ENCODE results near the gene SPATA6. TPM values are rescaled to one million over a fixed set of nuclear protein-coding genes. Genes with fewer than 3 reads are reported as not detected.
"Not testable (repeated sequence)": the region's sequence is repeated elsewhere in the genome, so short reads cannot be mapped to it uniquely, and the experiment has no call there.

The SPATA6 gene
- total and polyA plus RNA-seq, 2 of the 8 experiments (the other 6 are each of a cell fraction or from before 2014, with no cell fraction given), result 2.4 to 17.2 TPM

DNA sequence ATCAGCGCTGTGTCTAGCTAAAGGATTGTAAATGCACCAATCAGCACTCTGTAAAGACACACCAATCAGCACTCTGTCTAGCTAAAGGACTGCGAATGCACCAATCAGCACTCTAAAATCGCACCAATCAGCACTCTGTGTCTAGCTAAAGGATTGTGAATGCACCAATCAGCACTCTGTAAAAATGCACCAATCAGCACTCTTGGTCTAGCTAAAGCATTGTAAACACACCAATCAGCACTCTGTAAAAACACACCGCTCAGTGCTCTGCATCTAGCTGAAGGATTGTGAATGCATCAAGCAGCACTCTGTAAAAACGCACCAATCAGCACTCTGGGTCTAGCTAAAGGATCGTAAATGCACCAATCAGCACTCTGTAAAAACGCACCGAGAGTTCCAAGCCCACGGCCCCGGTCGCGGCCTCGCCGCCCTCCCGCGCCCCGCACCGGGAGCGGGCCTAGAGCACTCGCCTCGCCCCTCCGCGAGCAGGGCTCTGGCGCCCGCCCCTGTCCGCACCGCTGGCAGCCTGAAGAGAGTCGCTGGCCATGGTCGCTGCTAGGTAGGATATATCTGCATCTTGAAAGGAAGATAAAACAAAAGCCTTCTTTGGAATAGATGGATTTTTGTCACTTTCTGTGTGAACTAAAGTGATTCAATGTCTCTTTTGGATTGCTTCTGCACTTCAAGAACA lies 36.5 kb downstream of the SPATA6 start:
- H3K4me2 ChIP-seq (ENCODE audit: insufficient read depth in 1 of 2, low read depth in 2 of 2, low read length in 2 of 2); CTCF ChIA-PET (ENCODE audit: partially characterized antibody); H3K79me2 ChIP-seq (ENCODE audit: control insufficient read depth in 1 of 2, insufficient read depth in 2 of 2, low read length in 2 of 2); H3K4me3 ChIP-seq (ENCODE audit: extremely low read depth in 1 of 4, insufficient read depth in 2 of 4, low read depth in 3 of 4, low read length in 4 of 4); H2BK15ac ChIP-seq (ENCODE audit: low read length); FAIRE-seq; H3K9me3 ChIP-seq (ENCODE audit: insufficient read depth in 2 of 2, low read depth in 1 of 2, low read length in 1 of 2); H3K27ac ChIP-seq (ENCODE audit: low read depth, low read length); H4K5ac ChIP-seq (ENCODE audit: insufficient read length, low read depth, low read length); H4K8ac ChIP-seq (ENCODE audit: extremely low read depth, insufficient read depth, low read length); H2AFZ ChIP-seq (ENCODE audit: low read length); DNase-seq (ENCODE audit: low read depth in 1 of 2, low spot score in 2 of 2); H2BK5ac ChIP-seq (ENCODE audit: low read depth, low read length); POLR2A ChIA-PET (ENCODE audit: partially characterized antibody); H3K4me1 ChIP-seq (replicated peaks in 1 of 4; ENCODE audit: control insufficient read depth in 3 of 4, insufficient read depth in 4 of 4, low read length in 3 of 4); H4K91ac ChIP-seq (replicated peaks; ENCODE audit: insufficient read length, low read length); H3K18ac ChIP-seq (ENCODE audit: extremely low read depth, low read length); H3K36me3 ChIP-seq (ENCODE audit: control insufficient read depth in 2 of 4, insufficient read depth in 4 of 4, low read length in 3 of 4); H3K14ac ChIP-seq (ENCODE audit: insufficient read length); H3K23me2 ChIP-seq (ENCODE audit: low read depth, low read length); H3K56ac ChIP-seq (replicated peaks; ENCODE audit: insufficient read length, low read depth, low read length); H2BK120ac ChIP-seq (replicated peaks; ENCODE audit: low read depth, low read length); H2BK20ac ChIP-seq (ENCODE audit: low read length); H3K4ac ChIP-seq (replicated peaks; ENCODE audit: insufficient read length, low read depth, low read length); H4K20me1 ChIP-seq (replicated peaks in 1 of 2; ENCODE audit: control insufficient read depth in 1 of 2, insufficient read depth in 2 of 2, low read length in 2 of 2); H3K23ac ChIP-seq (ENCODE audit: insufficient read length); H2BK12ac ChIP-seq (ENCODE audit: low read depth, low read length); H3K27me3 ChIP-seq (replicated peaks in 1 of 4; ENCODE audit: control insufficient read depth in 3 of 4, extremely low read depth in 1 of 4, insufficient read depth in 3 of 4, low read length in 3 of 4); H3K79me1 ChIP-seq (ENCODE audit: low read depth, low read length); H3K9ac ChIP-seq (replicated peaks in 1 of 4; ENCODE audit: extremely low read depth in 1 of 4, low read depth in 3 of 4, low read length in 3 of 4); H2AK5ac ChIP-seq (ENCODE audit: low read depth, low read length): not testable (repeated sequence)
- 97% methylated on average over 29 of the region's 29 CpGs; no CpG with 5 or more reads in 1 of the 2 experiments for WGBS, 2 experiments (ENCODE audit: extremely low coverage in 1 of 2, insufficient coverage in 1 of 2, insufficient read length in 1 of 2, insufficient replicate concordance in 2 of 2, low coverage in 1 of 2, low lambda C conversion rate in 2 of 2, missing lambda C conversion rate in 1 of 2)

All from H1 (cell line).